IMR-90 (cell line): Measurements from ENCODE around the gene PHOSPHO1. TPM values are rescaled to one million over a fixed set of nuclear protein-coding genes. Genes with fewer than 3 reads are reported as not detected.

ENCODE experiments used
- ATAC-seq: fragments of 200-7000 bp; cut with Tn5 transposase; 2 replicates; pipeline ENCODE4 v1.9.1; 2020; ENCODE audit warnings: low read depth, mild to moderate bottlenecking, moderate library complexity
- BruUV-seq: library from RNA; stranded (reverse); fragments of 400-500 nt; replicated peaks from 2 replicates; lab custom pipeline; 2021; lab: Mats Ljungman, UMichigan
- CTCF ChIA-PET: fragments of 300-600 bp; formaldehyde crosslinking; extraction: SDS; loops from one replicate; lab custom pipeline; 2021; ENCODE audit warnings: antibody characterized with exemption; lab: Yijun Ruan, JAX
- POLR2A ChIA-PET: fragments of 300-600 bp; sonication (Branson Sonifier 250); formaldehyde crosslinking; loops from one replicate; lab custom pipeline; 2022; ENCODE audit warnings: antibody characterized with exemption; ENCODE audit not compliant: unreplicated experiment; lab: Charles Lee
- DNase-seq: peaks from one replicate; pipeline ENCODE4 v3.0.0; 2013
- H2AFZ ChIP-seq: replicated peaks from 2 replicates; pipeline ENCODE3; 2013; ENCODE audit warnings: low read length, mild to moderate bottlenecking; ENCODE audit not compliant: poor library complexity
- H2AK5ac ChIP-seq: 2 replicates; pipeline ENCODE4 v1.6.1; 2013; ENCODE audit warnings: low read depth, low read length, inconsistent platforms
- H2AK9ac ChIP-seq: replicated peaks from 2 replicates; pipeline ENCODE3; 2013; ENCODE audit warnings: mild to moderate bottlenecking, low read depth, low read length, moderate library complexity; ENCODE audit not compliant: poor library complexity
- H2BK120ac ChIP-seq: 2 replicates; pipeline ENCODE4 v1.6.1; 2013; ENCODE audit warnings: low read depth, low read length, inconsistent platforms
- H2BK15ac ChIP-seq: 3 replicates; pipeline ENCODE4 v1.6.1; 2013; ENCODE audit warnings: low read depth, low read length, inconsistent platforms
- H2BK20ac ChIP-seq: 2 replicates; pipeline ENCODE4 v1.6.1; 2013; ENCODE audit warnings: low read depth, mild to moderate bottlenecking, inconsistent platforms, low read length, moderate library complexity
- H2BK5ac ChIP-seq: 2 replicates; pipeline ENCODE4 v1.6.1; 2013; ENCODE audit warnings: mild to moderate bottlenecking, low read depth, low read length, inconsistent platforms; ENCODE audit not compliant: poor library complexity, severe bottlenecking
- H3K14ac ChIP-seq: replicated peaks from 2 replicates; pipeline ENCODE4 v1.6.1; 2013; ENCODE audit warnings: low read depth, low read length, inconsistent platforms
- H3K18ac ChIP-seq: 2 replicates; pipeline ENCODE4 v1.6.1; 2013; ENCODE audit warnings: low read depth, low read length, control low read depth
- H3K23ac ChIP-seq: 2 replicates; pipeline ENCODE4 v1.6.1; 2013; ENCODE audit warnings: low read depth, low read length, inconsistent platforms
- H3K27ac ChIP-seq: 2 replicates; pipeline ENCODE4 v1.5.1; 2013; ENCODE audit warnings: mild to moderate bottlenecking, control low read depth, low read length; ENCODE audit not compliant: insufficient read depth
- H3K27me3 ChIP-seq: 2 replicates; pipeline ENCODE4 v1.6.1; 2013; ENCODE audit warnings: low read length; ENCODE audit not compliant: control insufficient read depth, insufficient read depth
- H3K36me3 ChIP-seq: 2 replicates; pipeline ENCODE4 v1.6.1; 2013; ENCODE audit warnings: low read length, mixed read lengths; ENCODE audit not compliant: control insufficient read depth, insufficient read depth
- H3K4ac ChIP-seq: 2 replicates; pipeline ENCODE4 v1.6.1; 2013; ENCODE audit warnings: low read depth, low read length, inconsistent platforms
- H3K4me1 ChIP-seq: 2 replicates; pipeline ENCODE4 v1.6.1; 2013; ENCODE audit warnings: low read length, mixed read lengths; ENCODE audit not compliant: control insufficient read depth, insufficient read depth
- H3K4me2 ChIP-seq: 2 replicates; pipeline ENCODE4 v1.6.1; 2013; ENCODE audit warnings: low read depth, mild to moderate bottlenecking, control low read depth, low read length, moderate library complexity
- H3K4me3 ChIP-seq: 2 replicates; pipeline ENCODE4 v1.5.1; 2013; ENCODE audit warnings: low read depth, mild to moderate bottlenecking, control low read depth, low read length, moderate library complexity; ENCODE audit not compliant: insufficient read depth
- H3K56ac ChIP-seq: 2 replicates; pipeline ENCODE4 v1.6.1; 2013; ENCODE audit warnings: low read length, inconsistent platforms; ENCODE audit not compliant: insufficient read depth; ENCODE audit errors: extremely low read depth
- H3K79me1 ChIP-seq, 2 experiments: 2 replicates each; pipeline ENCODE4 v1.6.1; 2013; ENCODE audit warnings: low read length in 2 of 2, inconsistent platforms in 1 of 2, low read depth in 1 of 2
- H3K9ac ChIP-seq: 2 replicates; pipeline ENCODE4 v1.6.1; 2013; ENCODE audit warnings: low read depth, low read length, control low read depth
- H3K9me1 ChIP-seq: 2 replicates; pipeline ENCODE4 v1.6.1; 2013; ENCODE audit warnings: low read length, inconsistent platforms; ENCODE audit not compliant: insufficient read depth
- H3K9me3 ChIP-seq: 2 replicates; pipeline ENCODE4 v1.6.1; 2013; ENCODE audit warnings: low read length; ENCODE audit not compliant: control insufficient read depth, insufficient read depth
- H4K20me1 ChIP-seq: 2 replicates; pipeline ENCODE4 v1.6.1; 2013; ENCODE audit warnings: low read length, inconsistent platforms; ENCODE audit not compliant: insufficient read depth
- H4K5ac ChIP-seq: 2 replicates; pipeline ENCODE4 v1.6.1; 2013; ENCODE audit warnings: mild to moderate bottlenecking, low read depth, low read length, control low read depth
- H4K8ac ChIP-seq, 2 experiments: 2 replicates each; pipeline ENCODE4 v1.6.1; 2013; ENCODE audit warnings: low read depth in 2 of 2, low read length in 2 of 2, control low read depth in 1 of 2, inconsistent platforms in 1 of 2
- H4K91ac ChIP-seq: 2 replicates; pipeline ENCODE4 v1.6.1; 2013; ENCODE audit warnings: low read depth, low read length, inconsistent platforms; ENCODE audit not compliant: insufficient read depth
- BHLHE40 ChIP-seq: fragments of 150-350 bp; IDR thresholded peaks from 2 replicates; pipeline ENCODE4 v1.6.1; 2016; ENCODE audit warnings: mild to moderate bottlenecking, low read depth, low read length
- CEBPB ChIP-seq: IDR thresholded peaks from 2 replicates; pipeline ENCODE4 v1.6.1; 2012; ENCODE audit warnings: low read depth, low read length, improper control_type of control experiment
- CHD1 ChIP-seq: IDR thresholded peaks from 2 replicates; pipeline ENCODE4 v1.6.1; 2012; ENCODE audit warnings: low read depth, low read length, improper control_type of control experiment
- CTCF ChIP-seq: conservative IDR thresholded peaks from 2 replicates; pipeline ENCODE4 v1.5.1; 2012; ENCODE audit warnings: mild to moderate bottlenecking, low read depth, low read length, improper control_type of control experiment
- FOS ChIP-seq: fragments of 150-350 bp; IDR thresholded peaks from 2 replicates; pipeline ENCODE4 v1.6.1; 2016; ENCODE audit warnings: low read depth, low read length
- MAFK ChIP-seq: IDR thresholded peaks from 2 replicates; pipeline ENCODE4 v1.6.1; 2012; ENCODE audit warnings: low read depth, low read length, improper control_type of control experiment
- MAZ ChIP-seq: IDR thresholded peaks from 2 replicates; pipeline ENCODE4 v1.6.1; 2012; ENCODE audit warnings: low read depth, mild to moderate bottlenecking, low read length, improper control_type of control experiment, moderate library complexity, borderline replicate concordance
- MXI1 ChIP-seq: IDR thresholded peaks from 2 replicates; pipeline ENCODE4 v1.6.1; 2012; ENCODE audit warnings: low read depth, mild to moderate bottlenecking, low read length, moderate library complexity, borderline replicate concordance
- NFE2L2 ChIP-seq: fragments of 150-350 bp; IDR thresholded peaks from 2 replicates; pipeline ENCODE4 v1.6.1; 2016; ENCODE audit warnings: low read depth, mild to moderate bottlenecking, low read length
- POLR2A ChIP-seq: IDR thresholded peaks from 2 replicates; pipeline ENCODE4 v1.6.1; 2012; ENCODE audit warnings: mild to moderate bottlenecking, low read depth, low read length
- RAD21 ChIP-seq: IDR thresholded peaks from 2 replicates; pipeline ENCODE4 v1.6.1; 2012; ENCODE audit warnings: low read length, improper control_type of control experiment
- RCOR1 ChIP-seq: IDR thresholded peaks from 2 replicates; pipeline ENCODE4 v1.6.1; 2012; ENCODE audit warnings: mild to moderate bottlenecking, low read length, improper control_type of control experiment; ENCODE audit not compliant: insufficient replicate concordance
- RFX5 ChIP-seq: IDR thresholded peaks from 2 replicates; pipeline ENCODE4 v1.8.0; 2012; ENCODE audit warnings: low read depth, mild to moderate bottlenecking, low read length, moderate library complexity
- SMC3 ChIP-seq: fragments of 150-350 bp; IDR thresholded peaks from 2 replicates; pipeline ENCODE4 v1.6.1; 2016; ENCODE audit warnings: low read depth, mild to moderate bottlenecking, antibody characterized with exemption, low read length, moderate library complexity
- WGBS, 2 experiments: methylation state at CpG; one replicate each; pipeline versions ENCODE4 v1.1.5 to v1.1.7; 2013; ENCODE audit warnings: missing lambda C conversion rate in 2 of 2; ENCODE audit not compliant: insufficient read length in 1 of 2; ENCODE audit errors: extremely low coverage in 2 of 2; 5-methylcytosine and 5-hydroxymethylcytosine counted together
- dilution Hi-C: fragments of 300-500 bp; cut with HindIII; formaldehyde crosslinking; loops from one replicate; pipeline ENCODE4 v1.14.3; 2018; ENCODE audit warnings: low sequenced_read_pairs; ENCODE audit not compliant: unreplicated experiment
- in situ Hi-C: fragments of 300-500 bp; cut with MboI; formaldehyde crosslinking; loops from 3 replicates; pipeline ENCODE4 v1.14.3; 2019; ENCODE audit warnings: low sequenced_read_pairs, inconsistent platforms, mixed read lengths
- intact Hi-C: fragments of 100-400 bp; cut with micrococcal nuclease; formaldehyde crosslinking; loops from 2 replicates; pipeline ENCODE4 v1.10.0; 2022
- polyA plus RNA-seq, 3 experiments: library from polyadenylated mRNA; depleted of rRNA; stranded (reverse); fragments of >200 nt; gene quantifications; 2 replicates each; pipeline ENCODE4 v1.2.3, GENCODE V29; 2012; ENCODE audit warnings: low replicate concordance in 1 of 3
- total RNA-seq: library from RNA; depleted of rRNA; stranded (reverse); fragments of >200 nt; gene quantifications from 2 replicates; pipeline ENCODE4 v1.2.3, GENCODE V29; 2012
- TF ChIP-seq, protein P1 (sequence below): fragments of 150-350 bp; IDR thresholded peaks from 2 replicates; pipeline ENCODE4 v1.6.1; 2016; ENCODE audit warnings: low read depth, mild to moderate bottlenecking, low read length, moderate library complexity, borderline replicate concordance
- TF ChIP-seq, protein P2 (sequence below): fragments of 150-350 bp; IDR thresholded peaks from 2 replicates; pipeline ENCODE4 v1.6.1; 2017; ENCODE audit warnings: mild to moderate bottlenecking, antibody characterized with exemption, low read length, low read depth

PHOSPHO1 gene
- total and polyA plus RNA-seq, 2 of the 4 experiments (the other 2 are of a cell fraction), result under 0.01 to 0.48 TPM

DNA sequence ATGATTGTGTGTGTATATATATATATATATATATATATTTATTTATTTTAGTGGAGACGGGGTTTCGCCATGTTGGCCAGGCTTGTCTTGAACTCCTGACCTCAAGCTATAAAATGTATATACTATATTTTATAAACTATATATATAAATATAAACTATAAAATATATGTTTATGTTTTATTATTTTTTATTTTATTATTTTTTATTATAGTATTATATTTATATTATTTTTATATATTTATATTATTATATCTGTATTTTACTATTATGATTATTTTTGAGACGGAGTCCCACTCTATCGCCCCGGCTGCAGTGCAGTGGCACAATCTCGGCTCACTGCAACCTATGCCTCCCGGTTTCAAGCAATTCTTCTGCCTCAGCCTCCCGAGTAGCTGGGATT, 10.5 kb upstream of the PHOSPHO1 start:
- Histone ChIP-seq H3K4me3 (no peak overlapping the region), H3K36me3 (no peaks in the 10 kb centered on the region), H3K4me1 (no peaks in the 10 kb centered on the region), H2AK9ac (no peak overlapping the region), H3K56ac (no peak overlapping the region), H3K4me2 (no peak overlapping the region), H3K14ac (no peak overlapping the region), H3K27ac (no peak overlapping the region), H2BK20ac (no peak overlapping the region), H2AK5ac (no peak overlapping the region), H2BK5ac (no peak overlapping the region), H2AFZ (no peak overlapping the region), H4K5ac (no peak overlapping the region), H3K79me1 (no peaks in the 10 kb centered on the region), H3K9me1 (no peaks in the 10 kb centered on the region), H3K18ac (no peak overlapping the region), H3K9ac (no peak overlapping the region), H4K20me1 (no peaks in the 10 kb centered on the region), H3K27me3 (peaks cover 21% of the 10 kb centered on the region), H3K4ac (no peak overlapping the region), H3K9me3 (no peaks in the 10 kb centered on the region), H2BK15ac (no peak overlapping the region), H4K8ac (no peak overlapping the region), H4K91ac (no peak overlapping the region), H2BK120ac (no peak overlapping the region), H3K23ac (no peak overlapping the region)
- DNase-seq (no peak), ATAC-seq (no peak)
- TF ChIP-seq NFE2L2 (no peak), BHLHE40 (no peak), MAFK (no peak), MAZ (no peak), CHD1 (no peak), CTCF (no peak), FOS (no peak), MXI1 (no peak), RCOR1 (no peak), SMC3 (no peak), CEBPB (no peak), POLR2A (no peak), RAD21 (no peak), RFX5 (no peak)
- TF ChIP-seq, protein P1, sequence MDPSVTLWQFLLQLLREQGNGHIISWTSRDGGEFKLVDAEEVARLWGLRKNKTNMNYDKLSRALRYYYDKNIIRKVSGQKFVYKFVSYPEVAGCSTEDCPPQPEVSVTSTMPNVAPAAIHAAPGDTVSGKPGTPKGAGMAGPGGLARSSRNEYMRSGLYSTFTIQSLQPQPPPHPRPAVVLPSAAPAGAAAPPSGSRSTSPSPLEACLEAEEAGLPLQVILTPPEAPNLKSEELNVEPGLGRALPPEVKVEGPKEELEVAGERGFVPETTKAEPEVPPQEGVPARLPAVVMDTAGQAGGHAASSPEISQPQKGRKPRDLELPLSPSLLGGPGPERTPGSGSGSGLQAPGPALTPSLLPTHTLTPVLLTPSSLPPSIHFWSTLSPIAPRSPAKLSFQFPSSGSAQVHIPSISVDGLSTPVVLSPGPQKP, result no peak
- TF ChIP-seq, protein P2, sequence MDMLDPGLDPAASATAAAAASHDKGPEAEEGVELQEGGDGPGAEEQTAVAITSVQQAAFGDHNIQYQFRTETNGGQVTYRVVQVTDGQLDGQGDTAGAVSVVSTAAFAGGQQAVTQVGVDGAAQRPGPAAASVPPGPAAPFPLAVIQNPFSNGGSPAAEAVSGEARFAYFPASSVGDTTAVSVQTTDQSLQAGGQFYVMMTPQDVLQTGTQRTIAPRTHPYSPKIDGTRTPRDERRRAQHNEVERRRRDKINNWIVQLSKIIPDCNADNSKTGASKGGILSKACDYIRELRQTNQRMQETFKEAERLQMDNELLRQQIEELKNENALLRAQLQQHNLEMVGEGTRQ, result no peak
- dilution Hi-C loops (no loop called here), intact Hi-C loops (no loop called here), in situ Hi-C loops (no loop called here)
- WGBS, 2 experiments, result no CpG with 5 or more reads among the region's 8 CpGs
- ChIA-PET CTCF (interaction anchor here (0.6 kb wide), 1 partner anchor 13 kb away, joined by 3 read pairs; no protein-coding TSS in a partner anchor), POLR2A (no interaction called here)
- no TSS peak for BruUV-seq
